ENCODE measurements around the gene MYOCOS. TPM values are rescaled to one million over a fixed set of nuclear protein-coding genes. Genes with fewer than 3 reads are reported as not detected.

The MYOCOS gene, protein sequence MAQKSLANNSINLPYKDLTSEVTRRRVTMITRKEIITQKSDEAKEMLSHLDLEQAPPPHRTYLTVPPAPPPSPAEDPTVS
- total RNA-seq = under 0.01 TPM in 1 of 2 replicates, not detected in the other

DNA sequence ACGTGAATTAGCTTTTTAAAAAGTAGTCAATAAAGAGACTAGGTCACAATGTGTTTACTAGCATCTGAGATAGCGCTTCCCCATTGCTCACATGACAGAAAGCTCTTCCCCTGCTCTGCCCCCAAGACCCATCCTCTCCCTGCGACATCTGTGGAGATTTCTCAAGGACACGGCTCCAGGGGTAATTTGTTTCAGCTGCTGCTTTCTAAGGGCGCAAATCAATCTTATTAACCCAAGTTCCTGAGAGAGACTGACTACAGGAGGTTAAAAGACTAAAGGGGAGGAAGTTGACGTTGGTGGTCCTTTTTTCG lies at the start of gene MYOCOS:
Gene MYOCOS (plus strand): TSS at position 92 of the 311 bp plus-strand sequence. CDS start 1,641 bp downstream, outside the sequence.

DNA sequence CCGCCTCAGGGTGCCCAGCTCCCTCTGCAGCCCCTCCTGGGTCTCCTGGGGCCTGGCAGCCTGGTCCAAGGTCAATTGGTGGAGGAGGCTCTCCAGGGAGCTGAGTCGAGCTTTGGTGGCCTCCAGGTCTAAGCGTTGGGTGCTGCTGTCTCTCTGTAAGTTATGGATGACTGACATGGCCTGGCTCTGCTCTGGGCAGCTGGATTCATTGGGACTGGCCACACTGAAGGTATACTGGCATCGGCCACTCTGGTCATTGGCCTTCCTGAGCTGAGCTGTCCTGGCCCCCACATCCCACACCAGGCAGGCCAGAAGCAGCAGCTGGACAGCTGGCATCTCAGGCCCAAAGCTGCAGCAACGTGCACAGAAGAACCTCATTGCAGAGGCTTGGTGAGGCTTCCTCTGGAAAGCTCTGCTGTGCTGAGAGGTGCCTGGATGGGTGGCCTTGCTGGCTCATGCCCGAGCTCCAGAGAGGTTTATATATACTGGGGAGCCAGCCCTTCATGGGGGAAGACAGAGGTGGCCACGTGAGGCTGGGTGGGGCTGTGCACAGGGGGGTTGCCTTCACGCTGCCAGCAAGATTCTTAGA lies 30.3 kb downstream of the MYOCOS start, which contains the start of gene MYOC:
Gene MYOC (minus strand): TSS at position 455 of the 589 bp plus-strand sequence. CDS start 77 bp downstream, at position 378.

Other genes with a start within 250 kb of the MYOCOS start
- gene PRRC2C, start 136.7 kb upstream of the MYOCOS start, total RNA-seq = 50.6 and 73.2 TPM in 2 replicates
- gene MYOC, start 30.4 kb downstream of the MYOCOS start, total RNA-seq = not detected in 2 replicates
- gene VAMP4, start 119.8 kb downstream of the MYOCOS start, total RNA-seq = 6.1 and 8.9 TPM in 2 replicates
- gene METTL13, start 159.4 kb downstream of the MYOCOS start, total RNA-seq = 14.2 and 23.9 TPM in 2 replicates
- 0.22 and 1.4 TPM in 2 replicates for gene DNM3, start 219.3 kb downstream of the MYOCOS start, total RNA-seq

Measured in placental pericyte (primary cell).